GM18508 (cell line): ENCODE measurements around the gene NLGN2.

ENCODE experiments used
- ATAC-seq: cut with Tn5 transposase; IDR thresholded peaks from one replicate; pipeline ENCODE4 v1.9.1; 2021; ENCODE audit warnings: moderate number of reproducible peaks; ENCODE audit not compliant: insufficient read depth, unreplicated experiment

NLGN2 gene

GRCh38 chr17:7411427-7411750 is 3.7 kb downstream of the NLGN2 start:
- ATAC-seq = no peak

GRCh38 chr17:7413346-7413985 is 5.8 kb downstream of the NLGN2 start:
- no peak for ATAC-seq

GRCh38 chr17:7414837-7415236 is 7.2 kb downstream of the NLGN2 start:
- no peak for ATAC-seq

GRCh38 chr17:7415784-7416183 is 8.1 kb downstream of the NLGN2 start:
- no peak for ATAC-seq

GRCh38 chr17:7416323-7416722 is 8.7 kb downstream of the NLGN2 start:
- no peak for ATAC-seq

GRCh38 chr17:7417056-7417655 is 9.5 kb downstream of the NLGN2 start:
- ATAC-seq = no peak

- ATAC-seq = no peak
Observed at GRCh38 chr17:7418472-7419152, 11.0 kb downstream of the NLGN2 start.

GRCh38 chr17:7419819-7420610 is 12.4 kb downstream of the NLGN2 start, which contains the start of gene SPEM1:
Gene SPEM1 (plus strand): TSS chr17:7420324. CDS start chr17:7420385, 61 bp downstream.
- no peak for ATAC-seq

- no peak for ATAC-seq
Observed at GRCh38 chr17:7421186-7421585, 13.5 kb downstream of the NLGN2 start.

- no peak for ATAC-seq
Observed at GRCh38 chr17:7423679-7424078, 16.0 kb downstream of the NLGN2 start.

GRCh38 chr17:7425316-7425715 is 17.7 kb downstream of the NLGN2 start, which contains the start of gene SPEM2:
Gene SPEM2 (plus strand): TSS chr17:7425616. CDS start chr17:7425689, 73 bp downstream.
- ATAC-seq = no peak

GRCh38 chr17:7425756-7426155 is 18.1 kb downstream of the NLGN2 start:
- no peak for ATAC-seq

GRCh38 chr17:7426203-7426863 is 18.7 kb downstream of the NLGN2 start:
- ATAC-seq = no peak

GRCh38 chr17:7426896-7427489 is 19.3 kb downstream of the NLGN2 start:
- no peak for ATAC-seq

GRCh38 chr17:7427549-7427948 is 19.9 kb downstream of the NLGN2 start:
- no peak for ATAC-seq

GRCh38 chr17:7428557-7428956 is 20.9 kb downstream of the NLGN2 start, which contains the start of gene SPEM3:
Gene SPEM3 (plus strand): TSS chr17:7428857. CDS start chr17:7428903, 46 bp downstream.
- no peak for ATAC-seq

GRCh38 chr17:7429722-7430121 is 22.1 kb downstream of the NLGN2 start:
- ATAC-seq = no peak

- ATAC-seq = no peak
Observed at GRCh38 chr17:7431231-7431630, 23.6 kb downstream of the NLGN2 start.

GRCh38 chr17:7432296-7432695 is 24.7 kb downstream of the NLGN2 start:
- ATAC-seq = no peak
